Fibroblast of skin of left quadriceps (primary cell): ENCODE data around the gene NEDD4L.

ENCODE experiments used
- DNase-seq, 2 experiments: peaks; one replicate each; pipeline ENCODE4 v3.0.0-alpha.2; 2013; ENCODE audit warnings: low read depth in 2 of 2

Gene NEDD4L

GRCh38 chr18:58095222-58095621 is 51.2 kb downstream of the NEDD4L start:
- no peak for DNase-seq

- no peak for DNase-seq
These were observed 51.6 kb downstream of the NEDD4L start for GRCh38 chr18:58095655-58096054.

- DNase-seq, result no peak
These were observed 52.6 kb downstream of the NEDD4L start for GRCh38 chr18:58096658-58097057.

- no peak for DNase-seq
These were observed 53.3 kb downstream of the NEDD4L start for GRCh38 chr18:58097121-58097906.

- DNase-seq, result no peak
These were observed 53.8 kb downstream of the NEDD4L start for GRCh38 chr18:58097907-58098166.

GRCh38 chr18:58098706-58099105 is 54.7 kb downstream of the NEDD4L start:
- no peak for DNase-seq

GRCh38 chr18:58100154-58100553 is 56.1 kb downstream of the NEDD4L start:
- no peak for DNase-seq

- DNase-seq, result no peak
These were observed 57.3 kb downstream of the NEDD4L start for GRCh38 chr18:58101291-58101794.

GRCh38 chr18:58102018-58102417 is 58.0 kb downstream of the NEDD4L start:
- DNase-seq, result no peak

- DNase-seq, result no peak
These were observed 58.8 kb downstream of the NEDD4L start for GRCh38 chr18:58102875-58103274.

GRCh38 chr18:58103339-58103985 is 59.4 kb downstream of the NEDD4L start:
- DNase-seq, result no peak

- no peak for DNase-seq
These were observed 60.1 kb downstream of the NEDD4L start for GRCh38 chr18:58104096-58104495.

- no peak for DNase-seq
These were observed 61.3 kb downstream of the NEDD4L start for GRCh38 chr18:58105206-58105887.

GRCh38 chr18:58105888-58106260 is 61.8 kb downstream of the NEDD4L start:
- DNase-seq, result no peak

- DNase-seq, result no peak
These were observed 62.5 kb downstream of the NEDD4L start for GRCh38 chr18:58106289-58107070.

GRCh38 chr18:58109256-58109655 is 65.2 kb downstream of the NEDD4L start:
- DNase-seq, result no peak

- no peak for DNase-seq
These were observed 66.4 kb downstream of the NEDD4L start for GRCh38 chr18:58110398-58110797.

- no peak for DNase-seq
These were observed 68.1 kb downstream of the NEDD4L start for GRCh38 chr18:58112174-58112573.

GRCh38 chr18:58113337-58113736 is 69.3 kb downstream of the NEDD4L start:
- no peak for DNase-seq

- DNase-seq, result no peak
These were observed 70.7 kb downstream of the NEDD4L start for GRCh38 chr18:58114766-58115165.

GRCh38 chr18:58116818-58117217 is 72.8 kb downstream of the NEDD4L start:
- no peak for DNase-seq

- peak in 1 of 2 experiments; percentile 26 for DNase-seq
These were observed 73.9 kb downstream of the NEDD4L start for GRCh38 chr18:58117786-58118403.
